ENCODE data around the gene LILRB4. TPM values are rescaled to one million over a fixed set of nuclear protein-coding genes. Genes with fewer than 3 reads are reported as not detected.

The LILRB4 gene
- total RNA-seq, 1 experiment from 2014 or later = not detected

- ATAC-seq (no peak), DNase-seq (ENCODE audit: low spot score) (no peak)
- no peak overlapping the region for H3K27ac Mint-ChIP-seq
- peaks cover 83% of the 10 kb centered on the region for H3K9me3 Mint-ChIP-seq
- H3K4me1 Mint-ChIP-seq = no peaks in the 10 kb centered on the region
- no peak overlapping the region for H3K4me3 Mint-ChIP-seq
- H3K27me3 Mint-ChIP-seq (ENCODE audit: low read depth) = peaks cover 13% of the 10 kb centered on the region
- ChIA-PET POLR2A (no interaction called here), CTCF (no interaction called here)
- peaks cover 55% of the 10 kb centered on the region for H3K36me3 Mint-ChIP-seq
- no peak for TF ChIP-seq ZMAT4 (CRISPR knock-in tag; IDR thresholded peaks at IDR 0.05)
- no peak for TF ChIP-seq CDX4 (CRISPR knock-in tag; IDR thresholded peaks at IDR 0.05; ENCODE audit: borderline replicate concordance)
- no peak for TF ChIP-seq ZNF512 (CRISPR knock-in tag; IDR thresholded peaks at IDR 0.05; ENCODE audit: borderline replicate concordance)
- TF ChIP-seq SMAD3 (CRISPR knock-in tag; IDR thresholded peaks at IDR 0.05; ENCODE audit: borderline replicate concordance) = no peak
- no peak for TF ChIP-seq CREM (CRISPR knock-in tag; IDR thresholded peaks at IDR 0.05)
- no peak for TF ChIP-seq ERG (CRISPR knock-in tag; IDR thresholded peaks at IDR 0.05)
- no peak for TF ChIP-seq EMX1 (CRISPR knock-in tag; IDR thresholded peaks at IDR 0.05)
- no peak for TF ChIP-seq ZNF121 (CRISPR knock-in tag; IDR thresholded peaks at IDR 0.05)
- TF ChIP-seq TEAD4 (CRISPR knock-in tag; IDR thresholded peaks at IDR 0.05) = no peak
- TF ChIP-seq CREB1 (CRISPR knock-in tag; IDR thresholded peaks at IDR 0.05) = no peak
Measured at GRCh38 chr19:54614726-54615125, 48.1 kb upstream of the LILRB4 start.

GRCh38 chr19:54616057-54616456, 46.7 kb upstream of the LILRB4 start:
- DNase-seq (ENCODE audit: low spot score) = no peak
- Mint-ChIP-seq H3K27me3 (ENCODE audit: low read depth) (peaks cover 13% of the 10 kb centered on the region), H3K4me3 (no peak overlapping the region), H3K9me3 (peaks cover 79% of the 10 kb centered on the region), H3K27ac (no peak overlapping the region), H3K4me1 (no peaks in the 10 kb centered on the region), H3K36me3 (peaks cover 51% of the 10 kb centered on the region)
- ATAC-seq = no peak
- CTCF ChIA-PET = no interaction called here
- POLR2A ChIA-PET = no interaction called here
- TF ChIP-seq JUN (CRISPR knock-in tag; IDR thresholded peaks at IDR 0.05) = no peak
- no peak for TF ChIP-seq AFF4 (CRISPR knock-in tag; IDR thresholded peaks at IDR 0.05; ENCODE audit: borderline replicate concordance)
- no peak for TF ChIP-seq GRHL2 (CRISPR knock-in tag; IDR thresholded peaks at IDR 0.05; ENCODE audit: insufficient replicate concordance, severe bottlenecking)
- TF ChIP-seq CDX4 (CRISPR knock-in tag; IDR thresholded peaks at IDR 0.05; ENCODE audit: borderline replicate concordance) = no peak
- no peak for TF ChIP-seq TP53 (CRISPR knock-in tag; IDR thresholded peaks at IDR 0.05)
- TF ChIP-seq ZNF281 (CRISPR knock-in tag; IDR thresholded peaks at IDR 0.05) = no peak
- no peak for TF ChIP-seq RELA (CRISPR knock-in tag; IDR thresholded peaks at IDR 0.05; ENCODE audit: borderline replicate concordance)
- no peak for TF ChIP-seq KAT7 (CRISPR knock-in tag; IDR thresholded peaks at IDR 0.05; ENCODE audit: borderline replicate concordance)
- TF ChIP-seq MLX (CRISPR knock-in tag; IDR thresholded peaks at IDR 0.05) = no peak
